ENCODE results near the gene KIRREL3.

GRCh38 chr11:126512251-126512650 lies 488.3 kb downstream of the KIRREL3 start:
- TF ChIP-seq POLR2A (IDR thresholded peaks at IDR 0.05) (no peak), CTCF (IDR thresholded peaks at IDR 0.05) (no peak)

All from esophagus squamous epithelium (tissue), 4 donors.